ENCODE results near the gene TNFRSF19.

Gene TNFRSF19

DNA sequence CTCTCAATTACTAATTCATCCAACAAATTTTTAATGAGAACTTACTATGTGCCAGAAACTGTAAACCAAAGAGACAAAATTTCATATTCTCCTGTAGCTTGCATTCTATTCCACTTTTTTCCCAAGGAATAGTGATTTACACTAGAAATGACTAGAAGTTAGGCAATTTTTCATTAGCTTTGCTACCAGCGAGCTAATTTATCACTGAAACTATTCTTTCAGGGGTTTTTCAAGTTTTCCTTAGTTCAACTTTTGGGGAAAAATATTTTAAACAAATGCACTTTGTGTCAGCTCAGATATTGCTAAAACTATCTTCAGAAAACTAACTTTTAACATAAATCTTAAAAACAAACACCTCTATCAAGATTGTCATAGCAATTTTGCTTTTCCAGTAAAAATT, 5.4 kb downstream of the TNFRSF19 start:
- no peak overlapping the region for H2AK5ac ChIP-seq (ENCODE audit: low read length)

DNA sequence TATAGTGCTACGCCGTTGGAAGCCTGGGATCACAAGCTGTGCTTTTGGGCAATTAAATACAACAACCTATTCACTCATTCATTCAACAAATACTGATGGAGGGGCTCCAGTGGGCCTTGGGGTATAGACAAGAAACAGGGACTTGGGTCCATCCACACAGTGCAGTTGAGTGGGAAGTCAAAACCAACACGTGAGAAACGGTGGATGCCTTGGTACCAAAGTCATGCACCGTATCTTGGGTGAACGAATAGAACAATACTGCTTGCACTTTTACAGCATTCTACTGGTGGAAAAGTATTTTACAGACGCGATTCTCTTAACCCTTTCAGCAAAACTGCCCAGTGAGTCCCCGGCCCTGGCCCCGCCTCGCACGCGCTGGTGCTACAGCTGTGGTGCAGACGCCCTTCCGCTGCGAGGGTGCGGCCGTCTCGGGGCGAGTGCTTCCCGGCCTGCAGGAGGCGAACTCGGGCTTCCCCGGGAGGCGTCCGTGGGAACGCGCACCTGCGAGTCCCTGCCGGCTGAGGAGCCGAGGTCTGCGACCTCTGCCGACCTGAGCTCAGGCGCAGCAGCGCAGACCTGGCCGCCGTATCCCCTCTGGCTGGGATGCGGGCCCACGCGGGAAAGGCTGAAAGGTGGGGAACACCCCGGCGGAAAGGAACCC, 8.3 kb downstream of the TNFRSF19 start:
- DNase-seq = peak in 1 of 2 donors; percentile 18
- Histone ChIP-seq H3K14ac (ENCODE audit: low read length) (peak overlapping the region; percentile 71), H2BK12ac (ENCODE audit: low read length) (peak overlapping the region; percentile 78), H2BK5ac (ENCODE audit: low read depth, low read length, poor library complexity) (peak overlapping the region; percentile 71), H3K4me2 (ENCODE audit: low read length) (peak overlapping the region; percentile 92), H2AK5ac (ENCODE audit: low read length) (no peak overlapping the region), H3K36me3 (ENCODE audit: control insufficient read depth in 1 of 2, insufficient read depth in 2 of 2, low read length in 2 of 2) (peaks cover 8 to 13% of the 10 kb centered on the region in 2 experiments), H3K79me2 (ENCODE audit: control insufficient read depth, insufficient read depth, low read length, poor library complexity) (peaks cover 12% of the 10 kb centered on the region), H3K18ac (ENCODE audit: low read length) (peak overlapping the region; percentile 84), H3K23ac (ENCODE audit: low read length) (no peak overlapping the region), H3K9ac (ENCODE audit: low read length) (peak overlapping the region; percentile 8), H3K79me1 (ENCODE audit: low read length) (peaks cover 13% of the 10 kb centered on the region), H3K4me1 (ENCODE audit: control insufficient read depth in 1 of 2, insufficient read depth in 2 of 2, low read length in 2 of 2) (peaks cover 15 to 16% of the 10 kb centered on the region in 2 experiments), H2AFZ (ENCODE audit: insufficient read depth, low read length, poor library complexity) (peak overlapping the region; percentile 26), H4K8ac (ENCODE audit: low read depth, low read length) (peak overlapping the region; percentile 78), H4K91ac (ENCODE audit: low read depth, low read length) (peak overlapping the region; percentile 71), H4K12ac (ENCODE audit: low read depth, low read length) (peak overlapping the region; percentile 70), H3K4ac (ENCODE audit: low read depth, low read length) (peak overlapping the region; percentile 50), H3K9me3 (ENCODE audit: insufficient read depth, low read depth, low read length) (no peaks in the 10 kb centered on the region), H2BK120ac (ENCODE audit: insufficient read depth, low read length, poor library complexity) (peak overlapping the region; percentile 64), H3K27ac (ENCODE audit: low read depth, low read length) (peak overlapping the region; percentile 75), H3K4me3 (ENCODE audit: low read depth, low read length) (peak overlapping the region; percentile 67), H3K27me3 (ENCODE audit: insufficient read depth, low read length) (no peaks in the 10 kb centered on the region)
- no CpG with 5 or more reads among the region's 42 CpGs for WGBS (ENCODE audit: extremely low coverage, insufficient coverage, insufficient read length)

More for the DNA sequence above, 5.4 kb downstream of the TNFRSF19 start:
- Histone ChIP-seq H2BK120ac (ENCODE audit: insufficient read depth, low read length, poor library complexity) (no peak overlapping the region), H3K9me3 (ENCODE audit: insufficient read depth, low read depth, low read length) (no peaks in the 10 kb centered on the region), H3K27ac (ENCODE audit: low read depth, low read length) (no peak overlapping the region), H3K4me1 (ENCODE audit: control insufficient read depth in 1 of 2, insufficient read depth in 2 of 2, low read length in 2 of 2) (peaks cover 15 to 16% of the 10 kb centered on the region in 2 experiments), H4K12ac (ENCODE audit: low read depth, low read length) (no peak overlapping the region), H3K14ac (ENCODE audit: low read length) (no peak overlapping the region), H4K8ac (ENCODE audit: low read depth, low read length) (no peak overlapping the region), H3K27me3 (ENCODE audit: insufficient read depth, low read length) (no peaks in the 10 kb centered on the region), H3K23ac (ENCODE audit: low read length) (no peak overlapping the region), H3K79me1 (ENCODE audit: low read length) (peaks cover 13% of the 10 kb centered on the region), H2BK5ac (ENCODE audit: low read depth, low read length, poor library complexity) (no peak overlapping the region), H2AFZ (ENCODE audit: insufficient read depth, low read length, poor library complexity) (no peak overlapping the region), H2BK12ac (ENCODE audit: low read length) (no peak overlapping the region), H3K4me2 (ENCODE audit: low read length) (no peak overlapping the region), H3K79me2 (ENCODE audit: control insufficient read depth, insufficient read depth, low read length, poor library complexity) (peaks cover 12% of the 10 kb centered on the region), H3K4ac (ENCODE audit: low read depth, low read length) (no peak overlapping the region), H4K91ac (ENCODE audit: low read depth, low read length) (no peak overlapping the region), H3K18ac (ENCODE audit: low read length) (no peak overlapping the region), H3K9ac (ENCODE audit: low read length) (no peak overlapping the region), H3K4me3 (ENCODE audit: low read depth, low read length) (no peak overlapping the region), H3K36me3 (ENCODE audit: control insufficient read depth in 1 of 2, insufficient read depth in 2 of 2, low read length in 2 of 2) (peaks cover 8 to 13% of the 10 kb centered on the region in 2 experiments)
- no CpG with 5 or more reads among the region's 1 CpG for WGBS (ENCODE audit: extremely low coverage, insufficient coverage, insufficient read length)
- DNase-seq = no peak

DNA sequence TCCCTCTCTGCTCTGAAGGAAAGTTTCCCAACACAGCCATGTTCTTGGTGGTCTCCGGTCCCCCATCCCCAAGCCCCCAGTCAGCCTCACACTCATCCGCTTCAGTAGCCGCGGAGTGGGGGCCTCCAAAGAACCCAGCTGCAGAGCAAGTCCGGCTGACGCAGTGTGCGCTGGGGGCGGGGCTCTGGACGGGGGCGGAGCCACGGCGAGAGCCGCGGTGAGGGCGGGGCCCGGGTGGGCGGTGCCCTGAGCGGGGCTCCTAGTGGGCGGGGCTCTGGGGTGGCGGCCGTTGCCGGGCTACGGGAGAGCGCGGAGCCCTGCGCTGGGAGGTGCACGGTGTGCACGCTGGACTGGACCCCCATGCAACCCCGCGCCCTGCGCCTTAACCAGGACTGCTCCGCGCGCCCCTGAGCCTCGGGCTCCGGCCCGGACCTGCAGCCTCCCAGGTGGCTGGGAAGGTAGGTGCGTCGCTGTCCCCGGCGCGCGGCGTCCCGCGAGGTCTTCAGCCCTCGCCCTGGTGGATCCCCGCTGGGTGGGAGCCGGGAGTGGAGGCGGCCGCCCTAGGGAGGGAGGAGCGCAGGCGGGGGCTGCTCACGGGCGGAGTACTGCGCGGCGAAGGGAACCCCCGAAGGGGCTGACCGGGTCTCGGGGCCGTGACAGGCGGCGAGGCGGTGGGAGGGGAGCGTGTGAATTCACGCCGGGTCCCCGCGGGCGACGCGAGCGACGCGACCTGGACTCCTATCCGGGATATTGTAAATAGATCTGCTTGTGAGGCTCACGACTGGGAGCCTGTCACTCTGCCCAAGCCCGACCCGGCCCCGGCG, 9.1 kb downstream of the TNFRSF19 start:
- Histone ChIP-seq H3K4me3 (ENCODE audit: low read depth, low read length) (peak overlapping the region; percentile 83), H3K79me1 (ENCODE audit: low read length) (peaks cover 13% of the 10 kb centered on the region), H3K27ac (ENCODE audit: low read depth, low read length) (peak overlapping the region; percentile 75), H3K9ac (ENCODE audit: low read length) (peak overlapping the region; percentile 15), H3K14ac (ENCODE audit: low read length) (peak overlapping the region; percentile 71), H2BK12ac (ENCODE audit: low read length) (peak overlapping the region; percentile 78), H3K4me1 (ENCODE audit: control insufficient read depth in 1 of 2, insufficient read depth in 2 of 2, low read length in 2 of 2) (peaks cover 15 to 16% of the 10 kb centered on the region in 2 experiments), H3K36me3 (ENCODE audit: control insufficient read depth in 1 of 2, insufficient read depth in 2 of 2, low read length in 2 of 2) (peaks cover 8 to 13% of the 10 kb centered on the region in 2 experiments), H3K4ac (ENCODE audit: low read depth, low read length) (peak overlapping the region; percentile 84), H3K18ac (ENCODE audit: low read length) (peak overlapping the region; percentile 95), H4K91ac (ENCODE audit: low read depth, low read length) (peak overlapping the region; percentile 71), H4K12ac (ENCODE audit: low read depth, low read length) (peak overlapping the region; percentile 70), H4K8ac (ENCODE audit: low read depth, low read length) (peak overlapping the region; percentile 78), H2AFZ (ENCODE audit: insufficient read depth, low read length, poor library complexity) (peak overlapping the region; percentile 50), H2BK120ac (ENCODE audit: insufficient read depth, low read length, poor library complexity) (peak overlapping the region; percentile 64), H2BK5ac (ENCODE audit: low read depth, low read length, poor library complexity) (peak overlapping the region; percentile 71), H3K4me2 (ENCODE audit: low read length) (peak overlapping the region; percentile 92), H2AK5ac (ENCODE audit: low read length) (no peak overlapping the region), H3K9me3 (ENCODE audit: insufficient read depth, low read depth, low read length) (no peaks in the 10 kb centered on the region), H3K79me2 (ENCODE audit: control insufficient read depth, insufficient read depth, low read length, poor library complexity) (peaks cover 12% of the 10 kb centered on the region), H3K23ac (ENCODE audit: low read length) (no peak overlapping the region), H3K27me3 (ENCODE audit: insufficient read depth, low read length) (no peaks in the 10 kb centered on the region)
- DNase-seq = peak; percentile 38 to 53
- WGBS (ENCODE audit: extremely low coverage, insufficient coverage, insufficient read length) = no CpG with 5 or more reads among the region's 82 CpGs

DNA sequence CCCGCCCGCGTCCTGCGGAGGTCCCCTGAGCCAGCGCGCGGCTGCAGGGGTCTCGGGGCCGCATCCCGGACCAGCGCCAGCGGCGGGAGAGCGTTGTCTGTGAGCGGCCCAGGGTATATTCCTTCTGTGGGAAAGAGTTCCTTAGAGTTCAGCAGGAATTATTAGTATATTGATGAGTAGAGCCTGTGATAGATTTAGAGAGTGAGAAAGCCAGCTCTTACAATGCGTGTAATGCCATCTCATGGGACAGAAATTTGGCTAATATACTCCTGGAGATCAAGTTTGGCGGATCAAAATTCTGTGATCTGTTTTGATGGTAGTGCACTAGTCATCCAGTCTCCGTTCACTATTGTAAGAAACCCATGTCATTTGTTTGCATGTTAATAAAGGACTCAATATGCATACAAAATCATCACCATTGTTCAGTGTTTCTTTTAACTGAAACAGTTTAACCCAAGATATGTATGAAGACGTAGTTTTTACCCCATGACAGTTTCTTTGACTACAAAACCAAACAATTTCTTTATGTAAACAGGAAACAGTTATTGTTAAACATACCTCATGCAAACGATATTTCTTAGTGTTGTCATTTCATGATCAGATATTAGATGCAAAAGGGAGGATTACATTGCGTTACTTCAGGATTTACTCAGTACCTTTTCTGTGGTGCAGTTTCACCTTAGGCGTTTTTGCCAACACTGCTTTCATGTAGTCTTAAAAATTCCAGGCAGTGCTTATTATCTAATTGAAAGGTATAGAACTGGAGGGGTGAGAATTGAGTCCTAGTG, 9.9 kb downstream of the TNFRSF19 start:
- peaks cover 10% of the 10 kb centered on the region for H3K79me2 ChIP-seq (ENCODE audit: control insufficient read depth, insufficient read depth, low read length, poor library complexity)

More for the DNA sequence above, 9.9 kb downstream of the TNFRSF19 start:
- Histone ChIP-seq H3K18ac (ENCODE audit: low read length) (peak overlapping the region; percentile 95), H3K23ac (ENCODE audit: low read length) (no peak overlapping the region), H4K12ac (ENCODE audit: low read depth, low read length) (no peak overlapping the region), H3K4ac (ENCODE audit: low read depth, low read length) (peak overlapping the region; percentile 84), H3K9ac (ENCODE audit: low read length) (peak overlapping the region; percentile 43), H3K9me3 (ENCODE audit: insufficient read depth, low read depth, low read length) (no peaks in the 10 kb centered on the region), H3K27ac (ENCODE audit: low read depth, low read length) (peak overlapping the region; percentile 12), H3K4me2 (ENCODE audit: low read length) (peak overlapping the region; percentile 75), H2BK12ac (ENCODE audit: low read length) (no peak overlapping the region), H3K79me1 (ENCODE audit: low read length) (peaks cover 11% of the 10 kb centered on the region), H3K36me3 (ENCODE audit: control insufficient read depth in 1 of 2, insufficient read depth in 2 of 2, low read length in 2 of 2) (peaks cover 6 to 7% of the 10 kb centered on the region in 2 experiments), H4K91ac (ENCODE audit: low read depth, low read length) (no peak overlapping the region), H2BK120ac (ENCODE audit: insufficient read depth, low read length, poor library complexity) (peak overlapping the region; percentile 13), H3K14ac (ENCODE audit: low read length) (peak overlapping the region; percentile 32), H3K4me3 (ENCODE audit: low read depth, low read length) (peak overlapping the region; percentile 83), H2AFZ (ENCODE audit: insufficient read depth, low read length, poor library complexity) (peak overlapping the region; percentile 50), H2AK5ac (ENCODE audit: low read length) (no peak overlapping the region), H2BK5ac (ENCODE audit: low read depth, low read length, poor library complexity) (peak overlapping the region; percentile 64), H3K27me3 (ENCODE audit: insufficient read depth, low read length) (no peaks in the 10 kb centered on the region), H4K8ac (ENCODE audit: low read depth, low read length) (no peak overlapping the region), H3K4me1 (ENCODE audit: control insufficient read depth in 1 of 2, insufficient read depth in 2 of 2, low read length in 2 of 2) (peaks cover 10% of the 10 kb centered on the region in 2 experiments)
- WGBS (ENCODE audit: extremely low coverage, insufficient coverage, insufficient read length) = no CpG with 5 or more reads among the region's 22 CpGs
- no peak for DNase-seq
